GM23338 (cell line): ENCODE data around the gene EPHA6.

ENCODE experiments used
- EZH2 ChIP-seq: fragments of 200-600 bp; sonication (generic); IDR thresholded peaks from one replicate; pipeline ENCODE4 v1.8.0; 2017; ENCODE audit warnings: antibody characterized with exemption, mild to moderate bottlenecking, low read depth; ENCODE audit not compliant: unreplicated experiment
- EZH2phosphoT487 ChIP-seq: fragments of 200-600 bp; sonication (generic); IDR thresholded peaks from one replicate; pipeline ENCODE4 v1.8.1; 2018; ENCODE audit warnings: antibody characterized with exemption; ENCODE audit not compliant: unreplicated experiment
- TF ChIP-seq, protein P1 (sequence below), 2 experiments: fragments of 200-600 bp in 1 of 2; sonication (generic) in 1 of 2; conservative IDR thresholded peaks; 2 replicates each; pipeline versions ENCODE4 v1.5.1 to v1.6.1; 2016 to 2017; ENCODE audit warnings: antibody characterized with exemption in 2 of 2, low read depth in 2 of 2, mild to moderate bottlenecking in 2 of 2, moderate library complexity in 1 of 2
- TF ChIP-seq, protein P2 (sequence below): IDR thresholded peaks from 2 replicates; pipeline ENCODE4 v1.6.1; 2016; ENCODE audit warnings: antibody characterized with exemption
- TF ChIP-seq, protein P3 (sequence below): IDR thresholded peaks from one replicate; pipeline ENCODE4 v1.6.1; 2018; ENCODE audit warnings: antibody characterized with exemption; ENCODE audit not compliant: unreplicated experiment

DNA sequence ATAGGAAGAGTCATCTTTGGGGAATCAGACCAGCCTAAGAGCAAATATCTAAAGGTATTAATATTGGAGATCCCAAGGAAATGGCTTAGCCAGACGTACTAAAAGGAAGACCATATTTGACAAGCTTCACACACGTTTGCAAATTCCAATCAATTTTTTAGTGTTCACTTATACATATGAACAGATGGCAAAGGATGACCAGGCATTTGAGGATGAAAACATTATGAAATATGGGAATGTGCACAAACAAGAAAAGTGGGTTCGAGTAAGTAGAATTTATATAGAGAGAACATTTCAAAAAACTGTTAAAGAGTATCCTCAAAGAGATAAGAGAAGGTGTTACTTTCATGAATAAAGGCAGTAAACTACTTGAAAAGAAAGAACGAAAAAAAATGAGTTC is 981.6 kb downstream of the EPHA6 start:
- TF ChIP-seq, protein P1, sequence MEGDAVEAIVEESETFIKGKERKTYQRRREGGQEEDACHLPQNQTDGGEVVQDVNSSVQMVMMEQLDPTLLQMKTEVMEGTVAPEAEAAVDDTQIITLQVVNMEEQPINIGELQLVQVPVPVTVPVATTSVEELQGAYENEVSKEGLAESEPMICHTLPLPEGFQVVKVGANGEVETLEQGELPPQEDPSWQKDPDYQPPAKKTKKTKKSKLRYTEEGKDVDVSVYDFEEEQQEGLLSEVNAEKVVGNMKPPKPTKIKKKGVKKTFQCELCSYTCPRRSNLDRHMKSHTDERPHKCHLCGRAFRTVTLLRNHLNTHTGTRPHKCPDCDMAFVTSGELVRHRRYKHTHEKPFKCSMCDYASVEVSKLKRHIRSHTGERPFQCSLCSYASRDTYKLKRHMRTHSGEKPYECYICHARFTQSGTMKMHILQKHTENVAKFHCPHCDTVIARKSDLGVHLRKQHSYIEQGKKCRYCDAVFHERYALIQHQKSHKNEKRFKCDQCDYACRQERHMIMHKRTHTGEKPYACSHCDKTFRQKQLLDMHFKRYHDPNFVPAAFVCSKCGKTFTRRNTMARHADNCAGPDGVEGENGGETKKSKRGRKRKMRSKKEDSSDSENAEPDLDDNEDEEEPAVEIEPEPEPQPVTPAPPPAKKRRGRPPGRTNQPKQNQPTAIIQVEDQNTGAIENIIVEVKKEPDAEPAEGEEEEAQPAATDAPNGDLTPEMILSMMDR (conservative IDR thresholded peaks at IDR 0.05; ENCODE audit: low read depth in 2 of 2), result no peak
- TF ChIP-seq EZH2, result no peak
- TF ChIP-seq, protein P2, sequence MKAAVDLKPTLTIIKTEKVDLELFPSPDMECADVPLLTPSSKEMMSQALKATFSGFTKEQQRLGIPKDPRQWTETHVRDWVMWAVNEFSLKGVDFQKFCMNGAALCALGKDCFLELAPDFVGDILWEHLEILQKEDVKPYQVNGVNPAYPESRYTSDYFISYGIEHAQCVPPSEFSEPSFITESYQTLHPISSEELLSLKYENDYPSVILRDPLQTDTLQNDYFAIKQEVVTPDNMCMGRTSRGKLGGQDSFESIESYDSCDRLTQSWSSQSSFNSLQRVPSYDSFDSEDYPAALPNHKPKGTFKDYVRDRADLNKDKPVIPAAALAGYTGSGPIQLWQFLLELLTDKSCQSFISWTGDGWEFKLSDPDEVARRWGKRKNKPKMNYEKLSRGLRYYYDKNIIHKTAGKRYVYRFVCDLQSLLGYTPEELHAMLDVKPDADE, result no peak
- TF ChIP-seq, protein P3, sequence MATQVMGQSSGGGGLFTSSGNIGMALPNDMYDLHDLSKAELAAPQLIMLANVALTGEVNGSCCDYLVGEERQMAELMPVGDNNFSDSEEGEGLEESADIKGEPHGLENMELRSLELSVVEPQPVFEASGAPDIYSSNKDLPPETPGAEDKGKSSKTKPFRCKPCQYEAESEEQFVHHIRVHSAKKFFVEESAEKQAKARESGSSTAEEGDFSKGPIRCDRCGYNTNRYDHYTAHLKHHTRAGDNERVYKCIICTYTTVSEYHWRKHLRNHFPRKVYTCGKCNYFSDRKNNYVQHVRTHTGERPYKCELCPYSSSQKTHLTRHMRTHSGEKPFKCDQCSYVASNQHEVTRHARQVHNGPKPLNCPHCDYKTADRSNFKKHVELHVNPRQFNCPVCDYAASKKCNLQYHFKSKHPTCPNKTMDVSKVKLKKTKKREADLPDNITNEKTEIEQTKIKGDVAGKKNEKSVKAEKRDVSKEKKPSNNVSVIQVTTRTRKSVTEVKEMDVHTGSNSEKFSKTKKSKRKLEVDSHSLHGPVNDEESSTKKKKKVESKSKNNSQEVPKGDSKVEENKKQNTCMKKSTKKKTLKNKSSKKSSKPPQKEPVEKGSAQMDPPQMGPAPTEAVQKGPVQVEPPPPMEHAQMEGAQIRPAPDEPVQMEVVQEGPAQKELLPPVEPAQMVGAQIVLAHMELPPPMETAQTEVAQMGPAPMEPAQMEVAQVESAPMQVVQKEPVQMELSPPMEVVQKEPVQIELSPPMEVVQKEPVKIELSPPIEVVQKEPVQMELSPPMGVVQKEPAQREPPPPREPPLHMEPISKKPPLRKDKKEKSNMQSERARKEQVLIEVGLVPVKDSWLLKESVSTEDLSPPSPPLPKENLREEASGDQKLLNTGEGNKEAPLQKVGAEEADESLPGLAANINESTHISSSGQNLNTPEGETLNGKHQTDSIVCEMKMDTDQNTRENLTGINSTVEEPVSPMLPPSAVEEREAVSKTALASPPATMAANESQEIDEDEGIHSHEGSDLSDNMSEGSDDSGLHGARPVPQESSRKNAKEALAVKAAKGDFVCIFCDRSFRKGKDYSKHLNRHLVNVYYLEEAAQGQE, result no peak
- no peak for TF ChIP-seq EZH2phosphoT487
